RWPE1 (cell line): ENCODE measurements around the gene DOCK8.

Experiments
- CTCF ChIA-PET: fragments of 350-600 bp; sonication (Branson Sonifier 250); formaldehyde crosslinking; extraction: SDS; loops from one replicate; lab custom pipeline; 2021; lab: Yijun Ruan, JAX
- POLR2A ChIA-PET: fragments of 400-600 bp; formaldehyde crosslinking; extraction: SDS; loops from one replicate; lab custom pipeline; 2020; ENCODE audit warnings: antibody characterized with exemption; ENCODE audit not compliant: low non-redundant PET; lab: Yijun Ruan, JAX
- DNase-seq: peaks from one replicate; pipeline ENCODE4 v3.0.0; 2012; ENCODE audit warnings: low spot score
- H3K27ac ChIP-seq: fragments of 450-650 bp; 2 replicates; pipeline ENCODE4 v1.5.1; 2017
- CTCF ChIP-seq: fragments of 450-650 bp; conservative IDR thresholded peaks from 2 replicates; pipeline ENCODE4 v1.5.1; 2017; ENCODE audit warnings: low read depth, mild to moderate bottlenecking

Gene DOCK8

GRCh38 chr9:453832-454231 lies 239.2 kb downstream of the DOCK8 start:
- ChIA-PET CTCF (no interaction called here), POLR2A (no interaction called here)
- no peak for TF ChIP-seq CTCF
- no peak overlapping the region for H3K27ac ChIP-seq
- no peak for DNase-seq

GRCh38 chr9:456365-456764 lies 241.7 kb downstream of the DOCK8 start:
- CTCF ChIA-PET, result no interaction called here
- POLR2A ChIA-PET, result no interaction called here
- TF ChIP-seq CTCF, result no peak
- no peak for DNase-seq
- H3K27ac ChIP-seq, result no peak overlapping the region

- no peak overlapping the region for H3K27ac ChIP-seq
- no peak for TF ChIP-seq CTCF
- ChIA-PET POLR2A (no interaction called here), CTCF (no interaction called here)
- no peak for DNase-seq
Measured at GRCh38 chr9:458590-458989, 243.9 kb downstream of the DOCK8 start.

- no peak for TF ChIP-seq CTCF
- CTCF ChIA-PET, result no interaction called here
- no peak for DNase-seq
- no peak overlapping the region for H3K27ac ChIP-seq
- POLR2A ChIA-PET, result no interaction called here
Measured at GRCh38 chr9:459491-460444, 245.1 kb downstream of the DOCK8 start.

- CTCF ChIA-PET, result no interaction called here
- POLR2A ChIA-PET, result no interaction called here
- no peak for TF ChIP-seq CTCF
- no peak overlapping the region for H3K27ac ChIP-seq
- DNase-seq, result no peak
Measured at GRCh38 chr9:462121-462520, 247.5 kb downstream of the DOCK8 start.

- no peak for DNase-seq
- POLR2A ChIA-PET, result no interaction called here
- CTCF ChIA-PET, result no interaction called here
- H3K27ac ChIP-seq, result no peak overlapping the region
- TF ChIP-seq CTCF, result no peak
Measured at GRCh38 chr9:462606-463005, 247.9 kb downstream of the DOCK8 start.
